Neural cell (in vitro differentiated cells): ENCODE measurements around the gene CCDC106. TPM values are rescaled to one million over a fixed set of nuclear protein-coding genes. Genes with fewer than 3 reads are reported as not detected.

Source experiments
- H2AFZ ChIP-seq: fragments of 200-600, 300-800 bp; sonication (generic), shearing (Covaris generic); 2 replicates; pipeline ENCODE4 v1.6.0; 2014; ENCODE audit warnings: low read depth, mild to moderate bottlenecking, antibody characterized with exemption, low read length, moderate library complexity
- H3F3A ChIP-seq: fragments of 200-600 bp; shearing (Covaris generic); 2 replicates; pipeline ENCODE4 v1.6.1; 2016; ENCODE audit warnings: mild to moderate bottlenecking, moderate library complexity, mixed read lengths, antibody characterized with exemption, low read length; ENCODE audit not compliant: insufficient read depth, poor library complexity, severe bottlenecking
- H3K27ac ChIP-seq: fragments of 200-600, 300-800 bp; sonication (generic), shearing (Covaris generic); 2 replicates; pipeline ENCODE4 v1.5.1; 2014; ENCODE audit warnings: mild to moderate bottlenecking, low read length, moderate library complexity
- H3K27me3 ChIP-seq: fragments of 300-800, 200-600 bp; sonication (generic), shearing (Covaris generic); 2 replicates; pipeline ENCODE4 v1.6.0; 2014; ENCODE audit warnings: mild to moderate bottlenecking, low read depth, low read length, moderate library complexity; ENCODE audit not compliant: insufficient read depth
- H3K36me3 ChIP-seq: fragments of 300-800, 200-600 bp; sonication (generic), shearing (Covaris generic); 2 replicates; pipeline ENCODE4 v1.5.1; 2014; ENCODE audit warnings: mild to moderate bottlenecking, antibody characterized with exemption, low read length, moderate library complexity; ENCODE audit not compliant: insufficient read depth
- H3K4me2 ChIP-seq: fragments of 300-800, 200-600 bp; sonication (generic), shearing (Covaris generic); 2 replicates; pipeline ENCODE4 v1.6.0; 2014; ENCODE audit warnings: mild to moderate bottlenecking, low read length
- H3K4me3 ChIP-seq: fragments of 300-800, 200-600 bp; sonication (generic), shearing (Covaris generic); 2 replicates; pipeline ENCODE4 v1.5.1; 2014; ENCODE audit warnings: mild to moderate bottlenecking, low read length, moderate library complexity
- H3K79me2 ChIP-seq: fragments of 200-600 bp; shearing (Covaris generic); replicated peaks from 2 replicates; pipeline ENCODE4 v1.6.0; 2014; ENCODE audit warnings: mild to moderate bottlenecking, low read length, moderate library complexity; ENCODE audit not compliant: insufficient read depth
- H3K9ac ChIP-seq: fragments of 300-800, 200-600 bp; sonication (generic), shearing (Covaris generic); 2 replicates; pipeline ENCODE4 v1.6.1; 2016; ENCODE audit warnings: mild to moderate bottlenecking, low read length, mixed read lengths
- H3K9me2 ChIP-seq: fragments of 200-600 bp; shearing (Covaris generic); 2 replicates; pipeline ENCODE4 v1.6.1; 2016; ENCODE audit warnings: mild to moderate bottlenecking, low read length, mixed read lengths; ENCODE audit not compliant: insufficient read depth
- H3K9me3 ChIP-seq: fragments of 200-600, 300-800 bp; sonication (generic), shearing (Covaris generic); 2 replicates; pipeline ENCODE4 v1.6.1; 2016; ENCODE audit warnings: mild to moderate bottlenecking, mixed run types, low read length, moderate library complexity, mixed read lengths
- H4K20me1 ChIP-seq: fragments of 200-600 bp; shearing (Covaris generic); 2 replicates; pipeline ENCODE4 v1.6.1; 2016; ENCODE audit warnings: mild to moderate bottlenecking, mixed run types; ENCODE audit not compliant: insufficient read depth
- EP300 ChIP-seq: fragments of 450-650 bp; conservative IDR thresholded peaks from 2 replicates; pipeline ENCODE4 v1.6.1; 2014; ENCODE audit warnings: antibody characterized with exemption, mild to moderate bottlenecking, moderate library complexity; ENCODE audit not compliant: poor library complexity, severe bottlenecking
- EZH2 ChIP-seq: fragments of 200-600, 300-800 bp; shearing (Covaris generic), sonication (generic); IDR thresholded peaks from 2 replicates; pipeline ENCODE4 v1.6.1; 2014; ENCODE audit warnings: antibody characterized with exemption, low read length, borderline replicate concordance, mild to moderate bottlenecking; ENCODE audit not compliant: insufficient read depth, poor library complexity, severe bottlenecking
- MXI1 ChIP-seq: fragments of 450-650 bp; conservative IDR thresholded peaks from 2 replicates; pipeline ENCODE4 v1.6.1; 2014; ENCODE audit warnings: antibody characterized with exemption, mild to moderate bottlenecking; ENCODE audit not compliant: poor library complexity, severe bottlenecking
- POLR2AphosphoS5 ChIP-seq: IDR thresholded peaks from 2 replicates; pipeline ENCODE4 v1.6.1; 2012
- RAD21 ChIP-seq: fragments of 450-650 bp; conservative IDR thresholded peaks from 2 replicates; pipeline ENCODE4 v1.6.1; 2014; ENCODE audit warnings: antibody characterized with exemption, mild to moderate bottlenecking, moderate library complexity
- SMC3 ChIP-seq: fragments of 450-650 bp; conservative IDR thresholded peaks from 2 replicates; pipeline ENCODE4 v1.6.1; 2014; ENCODE audit warnings: antibody characterized with exemption, mild to moderate bottlenecking, moderate library complexity; ENCODE audit not compliant: poor library complexity
- TAF1 ChIP-seq: IDR thresholded peaks from 2 replicates; pipeline ENCODE4 v1.6.1; 2012; ENCODE audit warnings: low read depth
- polyA plus RNA-seq: library from polyadenylated mRNA; depleted of rRNA; stranded (reverse); fragments of >200 nt; gene quantifications from 2 replicates; pipeline ENCODE4 v1.2.3, GENCODE V29; 2014
- TF ChIP-seq, protein P1 (sequence below): IDR thresholded peaks from 2 replicates; pipeline ENCODE4 v1.6.1; 2012; ENCODE audit warnings: borderline replicate concordance
- TF ChIP-seq, protein P2 (sequence below): fragments of 450-650 bp; IDR thresholded peaks from 2 replicates; pipeline ENCODE4 v1.5.1; 2014; ENCODE audit warnings: antibody characterized with exemption, mild to moderate bottlenecking, moderate library complexity; ENCODE audit not compliant: poor library complexity, severe bottlenecking

Gene CCDC106
- polyA plus RNA-seq, 1 donor from 2014 or later = 33.8 TPM

- Histone ChIP-seq H3F3A (no peaks in the 10 kb centered on the region), H3K79me2 (peaks cover 8% of the 10 kb centered on the region), H3K9me3 (no peaks in the 10 kb centered on the region), H3K9ac (peak within 1 kb of the TSS; percentile 87), H3K4me3 (peak within 1 kb of the TSS; percentile 73), H2AFZ (peak within 1 kb of the TSS; percentile 62), H4K20me1 (no peaks in the 10 kb centered on the region), H3K36me3 (no peaks in the 10 kb centered on the region), H3K9me2 (no peaks in the 10 kb centered on the region), H3K4me2 (peak within 1 kb of the TSS; percentile 38), H3K27ac (peak within 1 kb of the TSS; percentile 91), H3K27me3 (no peaks in the 10 kb centered on the region)
- TF ChIP-seq, protein P1, sequence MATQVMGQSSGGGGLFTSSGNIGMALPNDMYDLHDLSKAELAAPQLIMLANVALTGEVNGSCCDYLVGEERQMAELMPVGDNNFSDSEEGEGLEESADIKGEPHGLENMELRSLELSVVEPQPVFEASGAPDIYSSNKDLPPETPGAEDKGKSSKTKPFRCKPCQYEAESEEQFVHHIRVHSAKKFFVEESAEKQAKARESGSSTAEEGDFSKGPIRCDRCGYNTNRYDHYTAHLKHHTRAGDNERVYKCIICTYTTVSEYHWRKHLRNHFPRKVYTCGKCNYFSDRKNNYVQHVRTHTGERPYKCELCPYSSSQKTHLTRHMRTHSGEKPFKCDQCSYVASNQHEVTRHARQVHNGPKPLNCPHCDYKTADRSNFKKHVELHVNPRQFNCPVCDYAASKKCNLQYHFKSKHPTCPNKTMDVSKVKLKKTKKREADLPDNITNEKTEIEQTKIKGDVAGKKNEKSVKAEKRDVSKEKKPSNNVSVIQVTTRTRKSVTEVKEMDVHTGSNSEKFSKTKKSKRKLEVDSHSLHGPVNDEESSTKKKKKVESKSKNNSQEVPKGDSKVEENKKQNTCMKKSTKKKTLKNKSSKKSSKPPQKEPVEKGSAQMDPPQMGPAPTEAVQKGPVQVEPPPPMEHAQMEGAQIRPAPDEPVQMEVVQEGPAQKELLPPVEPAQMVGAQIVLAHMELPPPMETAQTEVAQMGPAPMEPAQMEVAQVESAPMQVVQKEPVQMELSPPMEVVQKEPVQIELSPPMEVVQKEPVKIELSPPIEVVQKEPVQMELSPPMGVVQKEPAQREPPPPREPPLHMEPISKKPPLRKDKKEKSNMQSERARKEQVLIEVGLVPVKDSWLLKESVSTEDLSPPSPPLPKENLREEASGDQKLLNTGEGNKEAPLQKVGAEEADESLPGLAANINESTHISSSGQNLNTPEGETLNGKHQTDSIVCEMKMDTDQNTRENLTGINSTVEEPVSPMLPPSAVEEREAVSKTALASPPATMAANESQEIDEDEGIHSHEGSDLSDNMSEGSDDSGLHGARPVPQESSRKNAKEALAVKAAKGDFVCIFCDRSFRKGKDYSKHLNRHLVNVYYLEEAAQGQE = peak; percentile 90
- TF ChIP-seq EP300 (no peak), MXI1 (peak; percentile 65), SMC3 (peak; percentile 16), POLR2AphosphoS5 (peak; percentile 91), RAD21 (peak; percentile 17), EZH2 (no peak), TAF1 (peak; percentile 99)
- TF ChIP-seq, protein P2, sequence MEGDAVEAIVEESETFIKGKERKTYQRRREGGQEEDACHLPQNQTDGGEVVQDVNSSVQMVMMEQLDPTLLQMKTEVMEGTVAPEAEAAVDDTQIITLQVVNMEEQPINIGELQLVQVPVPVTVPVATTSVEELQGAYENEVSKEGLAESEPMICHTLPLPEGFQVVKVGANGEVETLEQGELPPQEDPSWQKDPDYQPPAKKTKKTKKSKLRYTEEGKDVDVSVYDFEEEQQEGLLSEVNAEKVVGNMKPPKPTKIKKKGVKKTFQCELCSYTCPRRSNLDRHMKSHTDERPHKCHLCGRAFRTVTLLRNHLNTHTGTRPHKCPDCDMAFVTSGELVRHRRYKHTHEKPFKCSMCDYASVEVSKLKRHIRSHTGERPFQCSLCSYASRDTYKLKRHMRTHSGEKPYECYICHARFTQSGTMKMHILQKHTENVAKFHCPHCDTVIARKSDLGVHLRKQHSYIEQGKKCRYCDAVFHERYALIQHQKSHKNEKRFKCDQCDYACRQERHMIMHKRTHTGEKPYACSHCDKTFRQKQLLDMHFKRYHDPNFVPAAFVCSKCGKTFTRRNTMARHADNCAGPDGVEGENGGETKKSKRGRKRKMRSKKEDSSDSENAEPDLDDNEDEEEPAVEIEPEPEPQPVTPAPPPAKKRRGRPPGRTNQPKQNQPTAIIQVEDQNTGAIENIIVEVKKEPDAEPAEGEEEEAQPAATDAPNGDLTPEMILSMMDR = no peak
Measured at GRCh38 chr19:55624109-55625003, 23.7 kb upstream of the CCDC106 start, which contains the start of gene ZNF784. Gene ZNF784 (minus strand): TSS chr19:55624566. CDS start chr19:55624561, 5 bp downstream.

DNA sequence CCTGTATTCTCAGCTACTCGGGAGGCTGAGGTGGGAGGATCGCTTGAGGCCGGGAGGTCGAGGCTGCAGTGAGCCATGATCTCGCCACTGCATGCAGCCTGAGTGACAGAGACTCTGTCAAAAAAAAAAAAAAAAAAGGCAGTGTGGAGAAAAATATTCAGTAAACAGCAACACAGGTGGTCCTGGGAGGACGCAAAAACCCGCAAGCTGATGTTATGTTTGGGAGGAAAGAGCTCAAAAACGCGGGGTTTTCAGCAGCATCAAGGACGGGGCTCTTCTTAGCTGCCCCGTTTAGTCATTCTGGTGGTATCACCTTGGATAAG, 23.0 kb upstream of the CCDC106 start:
- Histone ChIP-seq H3K4me2 (peak overlapping the region; percentile 38), H3K4me3 (peak overlapping the region; percentile 73), H3K9me3 (no peaks in the 10 kb centered on the region), H3K79me2 (peaks cover 8% of the 10 kb centered on the region), H4K20me1 (no peaks in the 10 kb centered on the region), H3F3A (no peaks in the 10 kb centered on the region), H3K27me3 (no peaks in the 10 kb centered on the region), H3K9ac (peak overlapping the region; percentile 87), H3K27ac (peak overlapping the region; percentile 91), H2AFZ (peak overlapping the region; percentile 62), H3K9me2 (no peaks in the 10 kb centered on the region), H3K36me3 (no peaks in the 10 kb centered on the region)
- TF ChIP-seq POLR2AphosphoS5 = no peak
- peak; percentile 0 for TF ChIP-seq SMC3
- TF ChIP-seq MXI1 = peak; percentile 2
